ENCODE data around the gene CDV3.

Gene CDV3

GRCh38 chr3:133606342-133606741 is 32.9 kb downstream of the CDV3 start:
- DNase-seq (ENCODE audit: low spot score), result no peak

GRCh38 chr3:133606902-133607301 is 33.4 kb downstream of the CDV3 start:
- no peak for DNase-seq (ENCODE audit: low spot score)

GRCh38 chr3:133607816-133608215 is 34.3 kb downstream of the CDV3 start:
- no peak for DNase-seq (ENCODE audit: low spot score)

DNA sequence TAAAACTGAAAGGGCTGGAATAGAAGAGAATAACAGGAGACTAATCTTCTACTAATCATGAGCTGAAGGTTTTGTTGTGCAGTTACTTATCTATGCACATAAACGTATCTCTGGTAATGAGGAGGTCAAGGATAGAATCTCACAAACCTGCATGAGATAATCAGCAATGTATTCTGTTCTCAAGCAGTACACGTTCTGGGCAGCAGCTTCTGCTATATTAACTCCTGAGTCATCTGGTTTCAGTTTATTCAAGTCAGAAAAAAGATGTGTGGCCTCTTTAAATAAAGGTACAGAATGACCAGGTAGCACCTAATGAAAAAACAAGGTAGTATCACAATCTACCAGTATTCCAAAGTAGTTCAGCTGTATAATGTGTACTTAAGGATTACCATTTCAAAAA is 34.9 kb downstream of the CDV3 start:
- no peak for DNase-seq (ENCODE audit: low spot score)

- DNase-seq (ENCODE audit: low spot score), result no peak
These were observed 36.5 kb downstream of the CDV3 start for GRCh38 chr3:133610031-133610430.

DNA sequence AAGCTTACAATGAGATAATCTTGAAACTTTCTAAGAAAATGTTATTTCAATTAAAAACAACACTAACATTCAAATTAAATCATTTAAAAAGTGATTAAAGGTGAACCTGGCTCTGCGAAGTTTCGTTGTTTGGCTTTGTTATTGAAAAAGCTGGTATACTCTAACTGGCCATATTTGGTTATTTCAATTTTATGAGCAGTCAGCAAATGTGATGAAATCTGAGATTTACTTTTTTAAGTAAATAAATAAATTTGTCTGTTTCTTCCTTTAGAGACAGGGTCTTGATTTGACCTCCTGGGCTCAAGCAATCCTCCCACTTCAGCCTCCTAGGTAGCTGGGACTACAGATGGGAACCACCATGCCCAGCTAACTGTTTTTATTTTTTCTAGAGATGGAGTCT is 38.0 kb downstream of the CDV3 start:
- DNase-seq (ENCODE audit: low spot score), result no peak

DNA sequence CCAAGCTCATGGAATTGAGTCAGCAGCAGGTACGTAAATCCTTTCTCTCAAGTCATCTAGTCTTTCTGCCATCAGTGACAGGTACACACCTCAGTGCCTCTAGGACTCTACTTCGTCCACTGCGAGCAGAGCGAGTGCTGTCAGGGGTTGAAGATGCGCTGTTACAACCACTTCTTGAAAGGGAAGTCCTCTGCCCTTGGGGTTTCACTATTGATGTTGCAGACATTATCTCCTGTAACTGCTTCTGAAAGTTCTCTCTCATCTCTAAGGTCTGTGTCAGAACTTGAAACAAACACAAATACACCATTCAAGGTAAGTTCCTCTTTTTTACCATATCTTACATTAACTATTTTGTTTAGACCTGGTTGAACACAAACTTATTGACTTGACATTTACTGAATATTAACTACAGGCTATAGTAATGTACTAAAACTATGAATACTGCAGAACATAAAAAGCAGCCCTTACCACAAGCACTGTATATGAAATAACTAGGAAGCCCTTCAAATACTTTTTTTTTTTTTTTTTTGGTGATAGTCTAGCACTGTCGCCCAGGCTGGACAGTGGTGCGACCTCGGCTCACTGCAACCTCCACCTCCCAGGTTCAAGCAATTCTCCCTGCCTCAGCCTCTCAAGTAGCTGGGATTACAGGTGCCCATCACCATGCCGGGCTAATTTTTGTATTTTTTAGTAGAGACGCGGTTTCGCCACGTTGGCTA is 46.7 kb downstream of the CDV3 start:
- DNase-seq (ENCODE audit: low spot score), result no peak

- DNase-seq (ENCODE audit: low spot score), result no peak
These were observed 54.3 kb downstream of the CDV3 start for GRCh38 chr3:133627789-133628188.

DNA sequence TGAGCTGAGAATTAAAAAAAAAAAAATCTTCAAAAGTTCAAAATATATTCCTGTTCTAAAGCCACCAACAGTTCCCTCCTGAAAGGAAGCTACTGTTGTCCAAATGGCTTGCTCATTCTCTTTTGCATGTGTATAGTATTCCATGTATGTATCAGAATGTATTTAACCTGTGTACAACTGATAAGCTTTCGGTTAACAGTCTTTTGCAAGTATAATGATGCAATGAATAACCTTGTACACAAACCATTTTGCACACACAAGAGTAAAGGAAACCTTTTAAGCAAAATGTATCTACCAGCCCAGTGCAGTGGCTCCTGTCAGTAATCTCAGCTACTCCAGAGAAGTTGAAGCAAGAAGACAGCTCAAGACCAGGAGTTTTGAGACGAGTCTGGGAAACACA is 55.7 kb downstream of the CDV3 start:
- DNase-seq (ENCODE audit: low spot score), result no peak

DNA sequence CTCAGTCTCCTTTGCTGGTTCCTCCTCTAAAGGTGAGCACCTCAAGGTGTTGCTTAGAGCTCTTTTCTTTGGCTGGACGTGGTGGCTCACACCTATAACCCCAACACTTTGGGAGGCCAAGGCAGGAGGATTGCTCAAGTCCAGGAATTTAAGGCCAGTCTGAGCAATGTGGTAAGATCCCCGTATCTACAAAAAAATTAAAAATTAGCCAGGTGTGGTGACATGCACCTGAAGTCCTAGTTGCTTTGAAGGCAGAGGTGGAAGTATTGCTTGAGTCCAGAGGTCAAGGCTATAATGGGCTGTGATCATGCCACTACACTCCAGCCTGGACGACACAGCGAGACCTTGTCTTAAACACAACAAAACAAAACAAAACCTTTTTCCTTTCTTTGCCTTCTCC is 60.0 kb downstream of the CDV3 start:
- DNase-seq (ENCODE audit: low spot score), result no peak
